Panc1 (cell line): ENCODE data around the gene SPDEF. TPM values are rescaled to one million over a fixed set of nuclear protein-coding genes. Genes with fewer than 3 reads are reported as not detected.

Experiments
- ATAC-seq: fragments of 200-7000 bp; cut with Tn5 transposase; 2 replicates; pipeline ENCODE4 v1.9.1; 2020; ENCODE audit warnings: mild to moderate bottlenecking, moderate library complexity
- BruUV-seq: library from RNA; stranded (reverse); fragments of 400-500 nt; replicated peaks from 2 replicates; lab custom pipeline; 2021; lab: Mats Ljungman, UMichigan
- CTCF ChIA-PET: fragments of 300-600 bp; sonication (Branson Sonifier 250); formaldehyde crosslinking; loops from one replicate; lab custom pipeline; 2022; ENCODE audit warnings: antibody characterized with exemption; lab: Charles Lee
- POLR2A ChIA-PET: fragments of 300-600 bp; sonication (Branson Sonifier 250); formaldehyde crosslinking; loops from one replicate; lab custom pipeline; 2022; ENCODE audit warnings: antibody characterized with exemption; lab: Charles Lee
- DNase-seq: peaks from one replicate; pipeline ENCODE4 v3.0.0-alpha.2; 2010; ENCODE audit warnings: low read depth, low spot score
- H3K27ac ChIP-seq: 2 replicates; pipeline ENCODE4 v1.5.1; 2011; ENCODE audit warnings: mild to moderate bottlenecking, low read length, inconsistent platforms
- H3K27me3 ChIP-seq: fragments of 200-500 bp; sonication (Bioruptor generic); 2 replicates; pipeline ENCODE4 v1.6.0; 2014; ENCODE audit warnings: low read length, inconsistent platforms; ENCODE audit not compliant: control insufficient read depth, insufficient read depth
- H3K36me3 ChIP-seq: fragments of 200-500 bp; sonication (Bioruptor generic); 2 replicates; pipeline ENCODE4 v1.5.1; 2014; ENCODE audit warnings: inconsistent platforms, mild to moderate bottlenecking, low read length, moderate library complexity; ENCODE audit not compliant: control insufficient read depth, insufficient read depth
- H3K4me1 ChIP-seq: 2 replicates; pipeline ENCODE4 v1.5.1; 2011; ENCODE audit warnings: inconsistent platforms, mild to moderate bottlenecking, low read length, moderate library complexity; ENCODE audit not compliant: control insufficient read depth, insufficient read depth
- H3K4me3 ChIP-seq, 2 experiments: 2 replicates each; pipeline ENCODE4 v1.5.1; 2011 to 2012; ENCODE audit warnings: low read depth in 2 of 2, low read length in 2 of 2, mild to moderate bottlenecking in 2 of 2, inconsistent platforms in 1 of 2, moderate library complexity in 1 of 2
- H3K9me3 ChIP-seq: fragments of 200-500 bp; sonication (Bioruptor generic); 2 replicates; pipeline ENCODE4 v1.5.1; 2014; ENCODE audit warnings: low read depth, mild to moderate bottlenecking, inconsistent platforms, low read length, moderate library complexity; ENCODE audit not compliant: control insufficient read depth, insufficient read depth
- CTCF ChIP-seq: fragments of 450-650 bp; IDR thresholded peaks from 2 replicates; pipeline ENCODE4 v1.5.1; 2017; ENCODE audit warnings: mild to moderate bottlenecking
- POLR2AphosphoS5 ChIP-seq: IDR thresholded peaks from 2 replicates; pipeline ENCODE4 v1.6.1; 2012; ENCODE audit warnings: mild to moderate bottlenecking, low read depth, low read length, moderate library complexity
- REST ChIP-seq, 2 experiments: IDR thresholded peaks; 2 replicates each; pipeline ENCODE4 v1.6.1; 2011 to 2012; ENCODE audit warnings: low read depth in 2 of 2, control low read depth in 1 of 2, low read length in 1 of 2, mild to moderate bottlenecking in 1 of 2, moderate library complexity in 1 of 2; ENCODE audit not compliant: insufficient read depth in 1 of 2
- SIN3A ChIP-seq: IDR thresholded peaks from 2 replicates; pipeline ENCODE4 v1.6.1; 2012; ENCODE audit warnings: low read depth, mild to moderate bottlenecking, low read length, moderate library complexity, borderline replicate concordance; ENCODE audit not compliant: insufficient read depth
- TCF7L2 ChIP-seq: IDR thresholded peaks from 2 replicates; pipeline ENCODE4 v1.6.1; 2011; ENCODE audit warnings: mild to moderate bottlenecking, low read depth, low read length, inconsistent platforms
- in situ Hi-C: cut with HindIII; loops from 2 replicates; pipeline ENCODE4 v1.10.0; 2016; ENCODE audit warnings: low sequenced_read_pairs, low pct_unique_long_range_greater_than_20kb
- intact Hi-C: fragments of 100-400 bp; cut with micrococcal nuclease; formaldehyde crosslinking; loops from one replicate; pipeline ENCODE4 v1.10.0; 2022; ENCODE audit not compliant: unreplicated experiment
- total RNA-seq: library from RNA; stranded (reverse); gene quantifications from one replicate; pipeline ENCODE4 v1.2.1, GENCODE V29; 2021; ENCODE audit not compliant: unreplicated experiment

Gene SPDEF
- total RNA-seq, 1 experiment from 2014 or later = 1.6 TPM

- Histone ChIP-seq H3K4me1 (peaks cover 3% of the 10 kb centered on the region), H3K9me3 (no peaks in the 10 kb centered on the region), H3K27ac (no peak overlapping the region), H3K4me3 (no peak overlapping the region), H3K27me3 (no peaks in the 10 kb centered on the region), H3K36me3 (no peaks in the 10 kb centered on the region; the same call in 1 of the 2 replicates)
- ATAC-seq (no peak), DNase-seq (no peak)
- CTCF ChIA-PET = no interaction called here
- BruUV-seq = no TSS peak
- no peak for TF ChIP-seq CTCF
- no peak for TF ChIP-seq SIN3A
- no peak for TF ChIP-seq TCF7L2
- TF ChIP-seq POLR2AphosphoS5 = no peak
- TF ChIP-seq REST (IDR thresholded peaks at IDR 0.05; ENCODE audit: insufficient read depth in 1 of 2, low read depth in 2 of 2, low read length in 1 of 2) = no peak
- POLR2A ChIA-PET = interaction anchor here (0.6 kb wide), 1 partner anchor 51 kb away, joined by 3 read pairs; no protein-coding TSS in a partner anchor
- in situ Hi-C loops (no loop called here), intact Hi-C loops (no loop called here)
These were observed 37.6 kb upstream of the SPDEF start for GRCh38 chr6:34593701-34594100.

GRCh38 chr6:34592208-34592952 lies 36.3 kb upstream of the SPDEF start:
- H3K4me1 ChIP-seq = no peaks in the 10 kb centered on the region
- ChIA-PET POLR2A (no interaction called here), CTCF (no interaction called here)
- no peak overlapping the region for H3K4me3 ChIP-seq
- H3K27ac ChIP-seq = no peak overlapping the region
- ATAC-seq = no peak
- no peak for TF ChIP-seq TCF7L2
- intact Hi-C loops (no loop called here), in situ Hi-C loops (no loop called here)
- no peaks in the 10 kb centered on the region for H3K27me3 ChIP-seq
- no peaks in the 10 kb centered on the region; the same call in 1 of the 2 replicates for H3K36me3 ChIP-seq
- DNase-seq = no peak
- BruUV-seq = no TSS peak
- H3K9me3 ChIP-seq = no peaks in the 10 kb centered on the region

GRCh38 chr6:34589691-34590090 lies 33.6 kb upstream of the SPDEF start:
- intact Hi-C loops (no loop called here), in situ Hi-C loops (no loop called here)
- no TSS peak for BruUV-seq
- no peaks in the 10 kb centered on the region for H3K4me1 ChIP-seq
- no peaks in the 10 kb centered on the region; the same call in 1 of the 2 replicates for H3K36me3 ChIP-seq
- H3K4me3 ChIP-seq = no peak overlapping the region
- ATAC-seq = no peak
- H3K27ac ChIP-seq = no peak overlapping the region
- ChIA-PET POLR2A (no interaction called here), CTCF (no interaction called here)
- TF ChIP-seq SIN3A (no peak), POLR2AphosphoS5 (no peak), TCF7L2 (no peak), CTCF (no peak), REST (IDR thresholded peaks at IDR 0.05; ENCODE audit: insufficient read depth in 1 of 2, low read depth in 2 of 2, low read length in 1 of 2) (no peak)
- H3K9me3 ChIP-seq = no peaks in the 10 kb centered on the region
- no peaks in the 10 kb centered on the region for H3K27me3 ChIP-seq
- DNase-seq = no peak
